ENCODE measurements around the gene CCDC85C. TPM values are rescaled to one million over a fixed set of nuclear protein-coding genes. Genes with fewer than 3 reads are reported as not detected.
A peak's percentile ranks its signal among the peaks of the same experiment; 100 is the strongest.

CCDC85C gene
- total RNA-seq: 41.0 TPM
- long read RNA-seq, full-length matches to known transcripts: 22 of 98 reads
- long read RNA-seq, partial matches to known transcripts: 2 of 98 reads
- long read RNA-seq, other reads (novel, unspliced or antisense): 74 of 98 reads

DNA sequence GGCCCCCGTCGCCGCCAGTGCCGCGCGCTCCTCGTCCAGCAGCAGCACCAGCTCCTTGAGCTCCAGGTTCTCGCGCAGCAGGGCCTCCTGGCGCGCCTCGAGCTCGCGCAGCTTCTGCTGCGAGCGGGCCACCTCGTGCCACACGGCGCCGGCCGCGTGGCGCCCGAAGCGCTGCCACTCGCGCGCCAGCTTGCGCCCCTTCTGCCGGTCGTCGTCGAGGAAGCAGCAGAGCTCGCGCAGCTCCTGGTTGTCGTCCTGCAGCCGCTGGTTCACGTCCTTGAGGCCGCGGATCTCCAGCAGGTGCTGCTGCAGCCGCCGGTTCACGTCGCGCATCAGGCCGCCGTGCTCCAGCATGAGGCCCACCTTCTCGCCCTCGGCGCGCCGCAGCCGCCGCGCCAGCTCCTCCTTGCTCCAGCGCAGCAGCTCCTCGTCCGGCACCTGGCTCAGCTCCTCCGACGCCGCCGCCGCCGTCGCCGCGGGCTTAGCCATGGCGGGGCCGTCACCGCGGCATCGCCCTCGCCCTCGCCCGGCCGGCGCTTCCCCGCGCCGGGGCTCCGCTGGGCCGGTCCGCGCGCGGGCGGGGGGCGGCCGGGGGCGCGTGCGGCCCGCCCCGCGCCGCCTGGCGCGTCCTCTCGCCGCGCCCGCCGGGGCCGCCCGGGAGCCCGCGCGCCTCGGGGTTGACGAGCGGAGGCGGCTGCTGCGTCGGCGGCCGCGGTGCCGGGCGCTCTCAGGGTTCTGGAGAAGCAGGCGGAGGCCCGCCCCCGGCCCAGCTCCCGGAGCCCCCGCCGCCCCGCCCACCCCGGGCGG is at the start of gene CCDC85C:
TSS of gene CCDC85C (minus strand) at position 737 of the 807 bp plus-strand sequence. CDS start at position 489, 248 bp downstream.
- TF ChIP-seq, protein P1, sequence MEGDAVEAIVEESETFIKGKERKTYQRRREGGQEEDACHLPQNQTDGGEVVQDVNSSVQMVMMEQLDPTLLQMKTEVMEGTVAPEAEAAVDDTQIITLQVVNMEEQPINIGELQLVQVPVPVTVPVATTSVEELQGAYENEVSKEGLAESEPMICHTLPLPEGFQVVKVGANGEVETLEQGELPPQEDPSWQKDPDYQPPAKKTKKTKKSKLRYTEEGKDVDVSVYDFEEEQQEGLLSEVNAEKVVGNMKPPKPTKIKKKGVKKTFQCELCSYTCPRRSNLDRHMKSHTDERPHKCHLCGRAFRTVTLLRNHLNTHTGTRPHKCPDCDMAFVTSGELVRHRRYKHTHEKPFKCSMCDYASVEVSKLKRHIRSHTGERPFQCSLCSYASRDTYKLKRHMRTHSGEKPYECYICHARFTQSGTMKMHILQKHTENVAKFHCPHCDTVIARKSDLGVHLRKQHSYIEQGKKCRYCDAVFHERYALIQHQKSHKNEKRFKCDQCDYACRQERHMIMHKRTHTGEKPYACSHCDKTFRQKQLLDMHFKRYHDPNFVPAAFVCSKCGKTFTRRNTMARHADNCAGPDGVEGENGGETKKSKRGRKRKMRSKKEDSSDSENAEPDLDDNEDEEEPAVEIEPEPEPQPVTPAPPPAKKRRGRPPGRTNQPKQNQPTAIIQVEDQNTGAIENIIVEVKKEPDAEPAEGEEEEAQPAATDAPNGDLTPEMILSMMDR (IDR thresholded peaks at IDR 0.05; ENCODE audit: borderline replicate concordance): no peak
- H3K4me3 ChIP-seq: peak within 1 kb of the TSS; percentile 88
- H3K27ac ChIP-seq (replicated peaks): peak within 1 kb of the TSS; percentile 93
- intact Hi-C loops (cut with micrococcal nuclease): no loop called here
- no peak for DNase-seq
- peaks cover 68% of the 10 kb centered on the region for H3K4me1 ChIP-seq
- H3K36me3 ChIP-seq: no peaks in the 10 kb centered on the region
- no peaks in the 10 kb centered on the region for H3K27me3 ChIP-seq (ENCODE audit: low read depth)
- no peaks in the 10 kb centered on the region for H3K9me3 ChIP-seq (replicated peaks)

DNA sequence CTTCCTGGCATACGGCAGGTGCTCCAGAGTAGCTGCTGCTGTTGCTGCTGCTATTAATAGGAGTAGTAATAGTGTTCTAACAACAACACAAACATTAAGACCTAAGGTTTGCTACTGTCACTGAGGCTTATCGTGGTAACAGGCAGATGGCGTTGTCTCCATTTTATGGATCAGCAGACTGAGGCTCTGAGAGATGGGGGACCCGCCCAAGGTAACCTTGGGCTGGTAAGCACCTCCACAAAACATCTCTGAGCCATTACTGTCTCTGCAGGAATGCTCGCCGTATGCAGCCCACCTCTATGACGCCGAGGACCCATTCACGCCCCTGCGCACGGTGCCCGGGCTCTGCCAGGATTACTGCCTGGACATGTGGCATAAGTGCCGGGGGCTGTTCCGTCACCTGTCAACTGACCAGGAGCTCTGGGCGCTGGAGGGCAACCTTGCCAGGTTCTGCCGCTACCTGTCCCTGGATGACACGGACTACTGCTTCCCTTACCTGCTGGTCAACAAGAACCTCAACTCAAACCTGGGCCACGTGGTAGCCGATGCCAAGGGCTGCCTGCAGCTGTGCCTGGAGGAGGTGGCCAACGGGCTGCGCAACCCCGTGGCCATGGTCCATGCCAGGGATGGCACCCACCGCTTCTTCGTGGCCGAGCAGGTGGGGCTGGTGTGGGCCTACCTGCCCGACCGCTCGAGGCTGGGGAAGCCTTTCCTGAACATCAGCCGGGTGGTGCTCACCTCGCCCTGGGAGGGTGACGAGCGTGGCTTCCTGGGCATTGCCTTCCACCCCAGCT is 48.1 kb upstream of the CCDC85C start:
- H3K27ac ChIP-seq (replicated peaks): no peak overlapping the region
- no peaks in the 10 kb centered on the region for H3K9me3 ChIP-seq (replicated peaks)
- H3K36me3 ChIP-seq: no peaks in the 10 kb centered on the region
- DNase-seq: no peak
- TF ChIP-seq, protein P1 (IDR thresholded peaks at IDR 0.05; ENCODE audit: borderline replicate concordance): no peak
- no peak overlapping the region for H3K4me3 ChIP-seq
- peaks cover 15% of the 10 kb centered on the region for H3K27me3 ChIP-seq (ENCODE audit: low read depth)
- intact Hi-C loops (cut with micrococcal nuclease): no loop called here
- H3K4me1 ChIP-seq: no peaks in the 10 kb centered on the region

DNA sequence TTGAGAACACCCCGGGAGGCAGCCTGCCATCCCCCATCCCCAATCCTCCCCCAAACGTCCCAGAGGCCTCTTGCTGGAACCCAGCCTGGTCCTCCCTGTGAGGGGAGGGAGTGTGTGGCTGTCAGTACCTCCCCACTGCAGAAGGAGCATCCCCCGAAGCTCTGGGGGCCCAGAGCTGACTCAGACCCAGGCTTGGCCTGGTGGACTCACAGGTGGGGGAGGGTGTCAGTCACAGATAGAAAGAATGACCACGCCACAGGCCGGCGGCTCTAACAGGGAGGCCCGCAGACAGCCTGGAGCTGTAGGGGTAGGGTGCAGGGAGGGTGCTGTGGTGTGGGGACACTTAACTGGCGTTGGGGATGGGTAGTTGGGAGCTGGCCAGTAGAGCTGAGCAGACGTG is 46.2 kb upstream of the CCDC85C start:
- no peak overlapping the region for H3K4me3 ChIP-seq
- TF ChIP-seq, protein P1 (IDR thresholded peaks at IDR 0.05; ENCODE audit: borderline replicate concordance): no peak

DNA sequence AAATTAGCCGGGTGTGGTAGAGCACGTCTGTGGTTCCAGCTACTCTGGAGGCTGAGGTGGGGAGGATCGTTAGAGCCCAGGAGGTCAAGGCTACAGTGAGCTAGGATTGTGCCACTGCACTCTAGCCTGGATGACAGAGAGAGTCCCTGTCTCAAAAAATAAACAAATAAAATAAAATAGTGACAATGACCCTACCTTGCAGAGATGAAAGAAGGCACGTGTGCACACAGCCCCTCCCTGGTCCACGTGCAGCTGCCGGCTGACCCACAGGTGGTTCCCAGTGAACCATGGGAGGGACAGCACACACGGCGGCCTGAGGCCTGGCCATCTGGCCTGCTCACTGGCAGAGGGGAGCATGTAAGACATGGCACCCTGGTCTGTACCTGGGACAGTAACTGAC is 45.6 kb upstream of the CCDC85C start:
- peaks cover 15% of the 10 kb centered on the region for H3K4me1 ChIP-seq
- DNase-seq: no peak
- TF ChIP-seq, protein P1 (IDR thresholded peaks at IDR 0.05; ENCODE audit: borderline replicate concordance): no peak
- intact Hi-C loops (cut with micrococcal nuclease): no loop called here
- H3K27ac ChIP-seq (replicated peaks): no peak overlapping the region
- H3K36me3 ChIP-seq: no peaks in the 10 kb centered on the region
- no peak overlapping the region for H3K4me3 ChIP-seq
- peaks cover 14% of the 10 kb centered on the region for H3K27me3 ChIP-seq (ENCODE audit: low read depth)
- no peaks in the 10 kb centered on the region for H3K9me3 ChIP-seq (replicated peaks)

More for the DNA sequence above, 46.2 kb upstream of the CCDC85C start:
- intact Hi-C loops (cut with micrococcal nuclease): no loop called here
- Histone ChIP-seq H3K4me1 (peaks cover 10% of the 10 kb centered on the region), H3K27ac (replicated peaks) (no peak overlapping the region), H3K9me3 (replicated peaks) (no peaks in the 10 kb centered on the region), H3K27me3 (ENCODE audit: low read depth) (peaks cover 10% of the 10 kb centered on the region), H3K36me3 (no peaks in the 10 kb centered on the region)
- DNase-seq: no peak

DNA sequence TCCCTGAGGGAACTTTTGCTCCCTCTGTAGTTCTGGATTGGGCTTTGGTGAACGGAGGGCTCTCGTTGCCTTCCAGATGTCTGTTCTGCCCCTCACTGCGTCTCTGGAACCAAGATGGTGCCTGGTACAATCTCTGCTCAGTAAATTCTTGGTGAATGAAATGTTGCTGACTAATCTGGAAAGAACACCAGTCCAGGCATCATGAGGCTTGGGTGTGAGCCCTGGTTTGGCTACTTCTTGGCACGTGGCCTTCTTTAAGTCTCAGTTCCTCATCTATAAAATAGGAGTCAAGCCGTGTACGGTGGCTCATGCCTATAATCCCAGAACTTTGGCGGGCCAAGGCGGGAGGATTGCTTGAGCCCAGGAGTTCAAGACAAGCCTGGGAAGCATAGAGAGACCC is 45.2 kb upstream of the CCDC85C start:
- no peak for DNase-seq
- Histone ChIP-seq H3K27ac (replicated peaks) (no peak overlapping the region), H3K9me3 (replicated peaks) (no peaks in the 10 kb centered on the region), H3K27me3 (ENCODE audit: low read depth) (peaks cover 14% of the 10 kb centered on the region), H3K36me3 (no peaks in the 10 kb centered on the region), H3K4me1 (peaks cover 19% of the 10 kb centered on the region), H3K4me3 (no peak overlapping the region)
- intact Hi-C loops (cut with micrococcal nuclease): no loop called here
- TF ChIP-seq, protein P1 (IDR thresholded peaks at IDR 0.05; ENCODE audit: borderline replicate concordance): no peak
